Keratinocyte (primary cell): ENCODE measurements around the gene FOXK2.

Experiments used
- EZH2 ChIP-seq: IDR thresholded peaks from one replicate; pipeline ENCODE4 v1.6.1; 2012; ENCODE audit warnings: inconsistent platforms, mild to moderate bottlenecking, low read length, moderate library complexity
- TF ChIP-seq, protein P1 (sequence below), 3 experiments: IDR thresholded peaks in 1 of 3; conservative IDR thresholded peaks in 1 of 3; optimal IDR thresholded peaks in 1 of 3; 2 replicates in 2 of 3; 3 replicates in 1 of 3; pipeline versions ENCODE3 to v1.5.1; 2011; ENCODE audit warnings: low read length in 3 of 3, mild to moderate bottlenecking in 3 of 3, moderate library complexity in 2 of 3, control low read depth in 1 of 3, inconsistent platforms in 1 of 3; ENCODE audit not compliant: insufficient read depth in 2 of 3; ENCODE audit errors: extremely low read depth in 1 of 3

DNA sequence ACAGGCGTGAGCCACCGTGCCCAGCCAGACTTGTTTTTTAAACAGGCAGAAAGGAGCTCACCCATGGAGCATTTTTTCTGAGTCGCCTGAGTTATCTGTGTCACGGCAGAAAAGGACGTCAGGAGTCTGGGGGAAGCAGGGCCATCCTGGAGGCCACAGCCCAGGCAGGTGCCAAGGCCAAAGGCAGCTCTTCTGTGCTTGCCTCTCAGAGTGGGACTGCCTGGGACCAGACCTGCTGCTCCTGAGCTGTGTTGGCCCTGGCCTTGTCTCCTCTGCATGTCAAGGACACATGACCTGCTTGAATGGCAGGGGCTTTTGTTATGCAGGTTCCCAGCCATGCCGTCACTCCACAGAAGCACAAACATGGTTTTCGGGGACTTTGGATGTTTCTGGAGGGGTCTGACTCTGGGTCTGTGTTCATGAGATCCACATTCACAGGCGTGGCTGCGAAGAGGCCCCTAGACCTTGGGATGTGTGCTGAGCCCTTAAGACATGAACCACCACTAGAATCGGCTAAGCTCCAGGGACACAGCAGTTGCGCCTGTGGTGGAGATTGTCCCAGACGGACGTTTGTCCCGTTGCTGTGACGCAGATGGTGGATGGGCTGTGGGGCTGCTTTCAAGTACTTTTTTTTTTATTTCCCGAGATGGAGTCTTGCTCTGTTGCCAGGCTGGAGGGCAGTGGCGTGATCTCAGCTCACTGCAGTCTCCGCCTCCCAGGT is 33.8 kb downstream of the FOXK2 start:
- TF ChIP-seq, protein P1, sequence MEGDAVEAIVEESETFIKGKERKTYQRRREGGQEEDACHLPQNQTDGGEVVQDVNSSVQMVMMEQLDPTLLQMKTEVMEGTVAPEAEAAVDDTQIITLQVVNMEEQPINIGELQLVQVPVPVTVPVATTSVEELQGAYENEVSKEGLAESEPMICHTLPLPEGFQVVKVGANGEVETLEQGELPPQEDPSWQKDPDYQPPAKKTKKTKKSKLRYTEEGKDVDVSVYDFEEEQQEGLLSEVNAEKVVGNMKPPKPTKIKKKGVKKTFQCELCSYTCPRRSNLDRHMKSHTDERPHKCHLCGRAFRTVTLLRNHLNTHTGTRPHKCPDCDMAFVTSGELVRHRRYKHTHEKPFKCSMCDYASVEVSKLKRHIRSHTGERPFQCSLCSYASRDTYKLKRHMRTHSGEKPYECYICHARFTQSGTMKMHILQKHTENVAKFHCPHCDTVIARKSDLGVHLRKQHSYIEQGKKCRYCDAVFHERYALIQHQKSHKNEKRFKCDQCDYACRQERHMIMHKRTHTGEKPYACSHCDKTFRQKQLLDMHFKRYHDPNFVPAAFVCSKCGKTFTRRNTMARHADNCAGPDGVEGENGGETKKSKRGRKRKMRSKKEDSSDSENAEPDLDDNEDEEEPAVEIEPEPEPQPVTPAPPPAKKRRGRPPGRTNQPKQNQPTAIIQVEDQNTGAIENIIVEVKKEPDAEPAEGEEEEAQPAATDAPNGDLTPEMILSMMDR (optimal IDR thresholded peaks at IDR 0.05 in 1 of 3, IDR thresholded peaks at IDR 0.05 in 1 of 3, conservative IDR thresholded peaks at IDR 0.05 in 1 of 3; ENCODE audit: extremely low read depth in 1 of 3, insufficient read depth in 2 of 3, low read length in 3 of 3), result no peak
- TF ChIP-seq EZH2, result no peak
